ENCODE measurements around the gene SLC39A7. TPM values are rescaled to one million over a fixed set of nuclear protein-coding genes. Genes with fewer than 3 reads are reported as not detected.

The SLC39A7 gene
- total and polyA plus RNA-seq, 2 of the 13 experiments (the other 11 are each of a cell fraction or from before 2014, with no cell fraction given) = 142 to 229 TPM

DNA sequence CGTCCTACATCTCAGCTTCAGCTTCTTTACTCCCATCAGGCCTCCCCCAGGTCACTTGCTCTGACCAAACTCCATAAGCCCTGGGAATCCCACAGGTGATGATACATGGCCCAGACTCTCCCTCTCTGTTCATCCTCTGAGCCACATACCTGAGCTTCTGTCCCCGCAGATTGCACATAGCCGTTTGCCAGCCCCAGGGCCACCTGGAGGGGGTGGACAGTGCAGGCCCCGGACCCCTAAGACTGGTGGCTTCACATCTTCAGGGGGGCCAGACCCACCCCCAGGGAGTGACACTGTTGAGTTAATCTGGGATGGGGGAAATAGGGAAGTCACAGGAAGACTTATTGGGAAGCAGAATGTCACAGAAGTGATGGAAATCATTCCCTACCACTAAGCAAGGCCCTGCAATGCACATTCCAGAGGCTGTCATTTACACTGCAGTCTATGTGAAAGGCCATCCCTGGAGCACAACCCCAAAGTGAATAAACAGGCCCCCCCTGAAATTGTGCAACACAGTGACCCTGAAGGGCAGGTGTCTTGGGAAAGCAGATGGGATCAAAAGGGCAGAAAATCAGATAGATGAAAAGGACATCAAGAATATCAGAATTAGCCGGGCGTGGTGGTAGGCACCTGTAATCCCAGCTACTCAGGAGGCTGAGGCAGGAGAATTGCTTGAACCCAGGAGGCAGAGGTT, 2.4 kb upstream of the SLC39A7 start (continued):
- TF ChIP-seq, protein P1, sequence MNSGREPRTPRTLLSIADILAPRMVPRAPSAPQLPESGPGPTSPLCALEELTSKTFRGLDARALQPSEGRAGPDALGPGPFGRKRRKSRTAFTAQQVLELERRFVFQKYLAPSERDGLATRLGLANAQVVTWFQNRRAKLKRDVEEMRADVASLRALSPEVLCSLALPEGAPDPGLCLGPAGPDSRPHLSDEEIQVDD (CRISPR knock-in tag; IDR thresholded peaks at IDR 0.05; ENCODE audit: borderline replicate concordance) = no peak
- TF ChIP-seq GZF1 (CRISPR knock-in tag; IDR thresholded peaks at IDR 0.05) = 0 out of 2 replicates have a peak, but pooled peaks have one; percentile 37
- 0 out of 2 replicates have a peak, but pooled peaks have one; percentile 36 for TF ChIP-seq CBX5 (CRISPR knock-in tag; IDR thresholded peaks at IDR 0.05; ENCODE audit: borderline replicate concordance)
- TF ChIP-seq, protein P2, sequence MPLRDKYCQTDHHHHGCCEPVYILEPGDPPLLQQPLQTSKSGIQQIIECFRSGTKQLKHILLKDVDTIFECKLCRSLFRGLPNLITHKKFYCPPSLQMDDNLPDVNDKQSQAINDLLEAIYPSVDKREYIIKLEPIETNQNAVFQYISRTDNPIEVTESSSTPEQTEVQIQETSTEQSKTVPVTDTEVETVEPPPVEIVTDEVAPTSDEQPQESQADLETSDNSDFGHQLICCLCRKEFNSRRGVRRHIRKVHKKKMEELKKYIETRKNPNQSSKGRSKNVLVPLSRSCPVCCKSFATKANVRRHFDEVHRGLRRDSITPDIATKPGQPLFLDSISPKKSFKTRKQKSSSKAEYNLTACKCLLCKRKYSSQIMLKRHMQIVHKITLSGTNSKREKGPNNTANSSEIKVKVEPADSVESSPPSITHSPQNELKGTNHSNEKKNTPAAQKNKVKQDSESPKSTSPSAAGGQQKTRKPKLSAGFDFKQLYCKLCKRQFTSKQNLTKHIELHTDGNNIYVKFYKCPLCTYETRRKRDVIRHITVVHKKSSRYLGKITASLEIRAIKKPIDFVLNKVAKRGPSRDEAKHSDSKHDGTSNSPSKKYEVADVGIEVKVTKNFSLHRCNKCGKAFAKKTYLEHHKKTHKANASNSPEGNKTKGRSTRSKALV (CRISPR knock-in tag; IDR thresholded peaks at IDR 0.05) = peak; percentile 59; the same call in 1 of the 2 replicates
- TF ChIP-seq, protein P3, sequence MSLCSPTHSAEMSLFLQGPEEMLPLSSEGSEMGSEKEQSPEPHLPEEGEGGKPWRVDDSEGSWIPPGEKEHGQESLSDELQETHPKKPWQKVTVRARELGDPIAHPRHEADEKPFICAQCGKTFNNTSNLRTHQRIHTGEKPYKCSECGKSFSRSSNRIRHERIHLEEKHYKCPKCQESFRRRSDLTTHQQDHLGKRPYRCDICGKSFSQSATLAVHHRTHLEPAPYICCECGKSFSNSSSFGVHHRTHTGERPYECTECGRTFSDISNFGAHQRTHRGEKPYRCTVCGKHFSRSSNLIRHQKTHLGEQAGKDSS (CRISPR knock-in tag; IDR thresholded peaks at IDR 0.05; ENCODE audit: borderline replicate concordance, low read depth) = peak; percentile 90; the same call in 1 of the 2 replicates
- TF ChIP-seq ZNF543 (CRISPR knock-in tag; IDR thresholded peaks at IDR 0.05) = peak; percentile 65; the same call in 1 of the 2 replicates
- 0 out of 2 replicates have a peak, but pooled peaks have one; percentile 25 for TF ChIP-seq SALL2 (CRISPR knock-in tag; IDR thresholded peaks at IDR 0.05)
- TF ChIP-seq AGO2 (optimal IDR thresholded peaks at IDR 0.05; ENCODE audit: low read depth, low read length) = no peak
- TF ChIP-seq XRCC5 (optimal IDR thresholded peaks at IDR 0.05; ENCODE audit: low read length) = peak; percentile 24
- TF ChIP-seq ZIK1 (CRISPR knock-in tag; IDR thresholded peaks at IDR 0.05; ENCODE audit: borderline replicate concordance, low read depth) = 0 out of 2 replicates have a peak, but pooled peaks have one; percentile 42
- no peak for TF ChIP-seq RARG (CRISPR knock-in tag; IDR thresholded peaks at IDR 0.05; ENCODE audit: low read depth)
- TF ChIP-seq STAT5B (CRISPR knock-in tag; IDR thresholded peaks at IDR 0.05) = no peak
- TF ChIP-seq, protein P4, sequence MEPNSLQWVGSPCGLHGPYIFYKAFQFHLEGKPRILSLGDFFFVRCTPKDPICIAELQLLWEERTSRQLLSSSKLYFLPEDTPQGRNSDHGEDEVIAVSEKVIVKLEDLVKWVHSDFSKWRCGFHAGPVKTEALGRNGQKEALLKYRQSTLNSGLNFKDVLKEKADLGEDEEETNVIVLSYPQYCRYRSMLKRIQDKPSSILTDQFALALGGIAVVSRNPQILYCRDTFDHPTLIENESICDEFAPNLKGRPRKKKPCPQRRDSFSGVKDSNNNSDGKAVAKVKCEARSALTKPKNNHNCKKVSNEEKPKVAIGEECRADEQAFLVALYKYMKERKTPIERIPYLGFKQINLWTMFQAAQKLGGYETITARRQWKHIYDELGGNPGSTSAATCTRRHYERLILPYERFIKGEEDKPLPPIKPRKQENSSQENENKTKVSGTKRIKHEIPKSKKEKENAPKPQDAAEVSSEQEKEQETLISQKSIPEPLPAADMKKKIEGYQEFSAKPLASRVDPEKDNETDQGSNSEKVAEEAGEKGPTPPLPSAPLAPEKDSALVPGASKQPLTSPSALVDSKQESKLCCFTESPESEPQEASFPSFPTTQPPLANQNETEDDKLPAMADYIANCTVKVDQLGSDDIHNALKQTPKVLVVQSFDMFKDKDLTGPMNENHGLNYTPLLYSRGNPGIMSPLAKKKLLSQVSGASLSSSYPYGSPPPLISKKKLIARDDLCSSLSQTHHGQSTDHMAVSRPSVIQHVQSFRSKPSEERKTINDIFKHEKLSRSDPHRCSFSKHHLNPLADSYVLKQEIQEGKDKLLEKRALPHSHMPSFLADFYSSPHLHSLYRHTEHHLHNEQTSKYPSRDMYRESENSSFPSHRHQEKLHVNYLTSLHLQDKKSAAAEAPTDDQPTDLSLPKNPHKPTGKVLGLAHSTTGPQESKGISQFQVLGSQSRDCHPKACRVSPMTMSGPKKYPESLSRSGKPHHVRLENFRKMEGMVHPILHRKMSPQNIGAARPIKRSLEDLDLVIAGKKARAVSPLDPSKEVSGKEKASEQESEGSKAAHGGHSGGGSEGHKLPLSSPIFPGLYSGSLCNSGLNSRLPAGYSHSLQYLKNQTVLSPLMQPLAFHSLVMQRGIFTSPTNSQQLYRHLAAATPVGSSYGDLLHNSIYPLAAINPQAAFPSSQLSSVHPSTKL (CRISPR knock-in tag; IDR thresholded peaks at IDR 0.05) = peak; percentile 99
- TF ChIP-seq TSC22D2 (CRISPR knock-in tag; IDR thresholded peaks at IDR 0.05; ENCODE audit: borderline replicate concordance) = peak; percentile 80; the same call in 1 of the 2 replicates
- peak; percentile 79; the same call in 1 of the 2 replicates for TF ChIP-seq ZNF34 (CRISPR knock-in tag; IDR thresholded peaks at IDR 0.05; ENCODE audit: borderline replicate concordance)
- peak; percentile 83 for TF ChIP-seq FOXP1 (IDR thresholded peaks at IDR 0.05)
- TF ChIP-seq FOXP1 (CRISPR knock-in tag; IDR thresholded peaks at IDR 0.05) = peak; percentile 99
- peak; percentile 50; the same call in 1 of the 2 replicates for TF ChIP-seq ZNF160 (CRISPR knock-in tag; IDR thresholded peaks at IDR 0.05)
